GM21619 (cell line): ENCODE results near the gene LYPD6B.
"Not testable (repeated sequence)": the region's sequence is repeated elsewhere in the genome, so short reads cannot be mapped to it uniquely, and the experiment has no call there.

Experiments used
- ATAC-seq: cut with Tn5 transposase; IDR thresholded peaks from one replicate; pipeline ENCODE4 v1.9.1; 2021; ENCODE audit not compliant: unreplicated experiment

The LYPD6B gene

GRCh38 chr2:149188291-149188690 is 149.8 kb downstream of the LYPD6B start:
- no peak for ATAC-seq

DNA sequence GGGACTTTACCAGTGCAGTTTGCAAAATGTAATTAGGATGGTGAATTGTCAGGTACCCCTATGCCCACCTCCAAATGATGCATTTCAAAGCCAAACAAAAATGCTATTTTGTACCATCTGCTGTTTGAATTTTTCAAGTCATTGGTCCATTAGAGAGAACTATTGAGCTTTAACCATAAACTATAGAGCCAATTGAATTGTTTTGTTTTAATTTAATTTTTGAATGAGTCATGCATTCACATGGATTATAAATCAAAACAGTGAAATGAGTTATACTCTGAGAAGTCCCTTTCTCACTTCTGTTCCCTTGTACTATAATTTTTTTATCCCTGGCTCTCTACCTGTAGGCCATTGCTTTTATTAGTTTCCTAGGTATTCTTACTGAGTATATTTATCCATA is 151.3 kb downstream of the LYPD6B start:
- no peak for ATAC-seq

DNA sequence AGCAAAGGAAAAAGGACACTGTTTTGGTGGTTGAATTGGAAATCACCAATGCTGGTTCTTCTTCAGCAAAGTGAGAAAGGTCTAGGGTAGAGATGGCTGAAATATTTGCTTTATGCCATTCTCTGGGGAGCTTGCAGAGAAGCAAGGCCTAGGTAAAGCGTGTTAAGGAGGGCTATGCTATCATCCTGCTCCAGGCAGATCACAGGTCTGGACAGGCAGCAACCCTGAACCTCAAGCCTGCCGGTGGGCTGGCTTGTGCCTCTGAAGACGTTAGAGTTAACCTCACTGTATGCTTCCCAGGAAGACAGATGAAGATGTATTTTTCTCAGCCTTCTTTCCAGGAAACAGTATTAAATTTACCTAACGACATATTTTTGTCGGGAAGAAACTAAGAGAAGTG is 153.4 kb downstream of the LYPD6B start:
- ATAC-seq = no peak

- no peak for ATAC-seq
Measured at GRCh38 chr2:149192427-149192826, 153.9 kb downstream of the LYPD6B start.

DNA sequence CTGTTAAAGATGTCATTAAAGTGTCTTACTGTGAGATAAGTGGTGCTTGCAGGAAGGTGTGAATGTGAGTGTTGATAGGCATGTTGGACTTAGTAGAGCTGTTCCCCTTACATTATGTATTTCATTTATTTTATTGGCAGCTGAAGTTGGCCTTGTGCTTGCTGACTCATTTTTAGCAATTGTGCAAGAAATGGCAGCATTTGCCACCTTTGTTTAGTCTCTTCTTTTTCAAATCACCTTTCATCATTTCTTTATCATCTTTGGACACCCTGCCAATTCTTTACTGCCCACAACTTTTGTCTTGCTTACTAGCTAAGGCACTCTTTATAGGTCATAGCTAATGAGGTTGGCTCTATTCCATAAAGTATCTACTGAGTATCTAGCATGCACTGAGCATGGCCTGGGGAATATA is 161.6 kb downstream of the LYPD6B start:
- ATAC-seq = no peak

DNA sequence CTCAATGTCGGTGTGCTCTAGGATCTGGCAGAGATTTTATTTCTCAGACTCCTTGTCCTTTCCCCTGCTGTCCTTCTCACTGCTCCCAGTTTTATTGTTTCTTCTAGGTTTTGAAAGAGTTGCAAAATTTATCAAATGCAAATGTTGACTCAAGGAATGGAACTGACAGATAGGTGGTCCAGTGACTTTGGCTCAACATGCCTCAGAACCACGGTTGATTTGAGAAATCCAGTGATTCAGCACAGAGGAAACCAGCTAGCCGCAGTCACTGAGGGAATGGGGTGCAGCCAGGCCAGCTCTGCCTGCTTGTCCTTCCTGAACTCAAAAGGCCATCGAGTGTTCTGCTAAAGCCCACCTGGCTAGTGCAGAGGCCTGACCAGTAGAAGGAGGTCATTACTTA is 166.2 kb downstream of the LYPD6B start:
- ATAC-seq = no peak

GRCh38 chr2:149205143-149205542 is 166.6 kb downstream of the LYPD6B start:
- no peak for ATAC-seq

- no peak for ATAC-seq
Measured at GRCh38 chr2:149213764-149214493, 175.4 kb downstream of the LYPD6B start.

DNA sequence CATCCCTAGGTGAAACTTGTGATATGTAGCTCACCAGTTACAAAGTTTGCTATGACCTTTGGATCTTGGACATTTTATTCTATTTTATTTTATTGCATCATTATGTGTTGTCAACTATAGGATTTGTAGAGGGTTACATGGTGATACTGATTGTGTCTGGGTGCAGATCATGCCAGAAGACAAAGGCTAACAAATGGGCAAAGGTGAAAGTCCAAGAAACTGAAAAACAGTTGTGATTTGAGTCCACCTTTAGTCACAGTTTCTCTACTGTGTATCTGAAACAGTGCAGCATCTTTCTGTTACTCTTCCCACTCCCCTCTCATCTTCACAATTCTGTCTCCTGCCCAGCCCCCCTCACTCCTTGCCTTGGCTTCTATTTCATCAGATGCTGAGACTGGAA is 180.0 kb downstream of the LYPD6B start:
- no peak for ATAC-seq

GRCh38 chr2:149219856-149220255 is 181.4 kb downstream of the LYPD6B start:
- no peak for ATAC-seq

DNA sequence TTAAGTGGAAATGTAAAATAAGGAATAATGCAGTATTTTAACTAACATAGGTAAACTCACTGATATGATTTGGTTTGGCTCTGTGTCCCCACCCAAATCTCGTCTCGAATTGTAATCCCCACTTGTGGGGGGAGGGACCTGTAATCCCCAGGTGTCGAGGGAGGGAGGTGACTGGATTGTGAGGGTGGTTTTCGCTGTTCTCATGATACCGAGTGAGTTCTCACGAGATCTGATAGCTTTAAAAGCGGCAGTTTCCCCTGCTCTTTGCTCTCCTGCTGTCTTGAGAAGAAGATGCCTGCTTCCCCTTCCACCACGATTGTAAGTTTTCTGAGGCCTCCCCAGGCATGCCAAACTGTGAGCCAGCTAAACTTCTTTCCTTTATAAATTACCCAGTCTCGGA is 182.5 kb downstream of the LYPD6B start:
- ATAC-seq = no peak

GRCh38 chr2:149221898-149222297 is 183.4 kb downstream of the LYPD6B start:
- ATAC-seq = no peak

GRCh38 chr2:149223472-149224095 is 185.1 kb downstream of the LYPD6B start:
- no peak for ATAC-seq

- no peak for ATAC-seq
Measured at GRCh38 chr2:149224543-149224942, 186.0 kb downstream of the LYPD6B start.

DNA sequence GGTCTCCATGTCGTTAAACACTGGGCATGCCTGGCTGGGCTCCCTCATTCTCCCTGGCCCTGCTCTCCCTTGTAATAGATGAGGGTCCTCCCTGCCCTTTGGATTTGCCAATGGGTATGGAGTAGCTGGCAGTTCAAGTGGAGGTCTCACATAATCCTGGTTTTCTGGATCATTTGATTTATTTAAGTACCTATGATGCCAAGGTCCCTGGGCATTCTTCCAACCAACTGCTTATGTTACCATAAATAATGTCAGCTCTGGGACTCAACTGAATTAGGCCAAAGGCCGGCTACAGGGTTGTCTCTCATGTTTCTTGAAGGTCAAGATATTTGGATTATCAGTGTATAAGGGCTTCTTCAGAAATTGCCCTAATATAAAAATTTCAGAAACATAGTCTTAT is 186.9 kb downstream of the LYPD6B start:
- ATAC-seq = no peak

DNA sequence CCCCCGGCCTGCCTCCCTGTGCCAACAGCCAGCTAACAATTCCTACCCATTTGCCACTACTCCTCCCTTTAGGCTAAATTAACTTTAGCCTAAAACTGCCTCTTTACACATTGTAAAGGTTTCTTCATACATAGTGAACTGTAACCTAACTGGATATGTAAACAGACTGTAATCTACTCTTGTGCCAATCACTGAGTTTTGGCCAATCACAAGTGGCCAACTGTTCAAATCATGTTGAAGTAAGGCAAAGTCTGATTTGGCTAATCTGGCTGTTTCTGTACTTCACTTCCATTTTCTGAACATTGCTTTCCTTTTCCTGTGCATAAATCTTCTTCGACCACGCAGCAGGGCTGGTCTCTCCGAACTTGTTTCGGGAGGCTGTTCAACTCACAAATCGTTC is 188.3 kb downstream of the LYPD6B start:
- no peak for ATAC-seq

- ATAC-seq = no peak
Measured at GRCh38 chr2:149235816-149236375, 197.4 kb downstream of the LYPD6B start.

GRCh38 chr2:149236410-149236809 is 197.9 kb downstream of the LYPD6B start:
- no peak for ATAC-seq

GRCh38 chr2:149246186-149246585 is 207.7 kb downstream of the LYPD6B start:
- no peak for ATAC-seq

DNA sequence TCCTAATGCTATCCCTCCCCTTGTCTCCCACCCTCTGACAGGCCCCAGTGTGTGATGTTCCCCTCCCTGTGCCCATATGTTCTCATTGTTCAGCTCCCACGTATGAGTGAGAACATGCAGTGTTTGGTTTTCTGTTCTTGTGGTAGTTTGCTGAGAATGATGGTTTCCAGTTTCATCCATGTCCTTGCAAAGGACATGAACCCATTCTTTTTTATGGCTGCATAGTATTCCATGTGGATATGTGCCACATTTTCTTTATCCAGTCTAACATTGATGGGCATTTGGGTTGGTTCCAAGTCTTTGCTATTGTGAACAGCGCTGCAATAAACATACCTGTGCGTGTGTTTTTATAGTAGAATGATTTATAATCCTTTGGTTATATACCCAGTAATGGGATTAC is 212.9 kb downstream of the LYPD6B start:
- not testable (repeated sequence) for ATAC-seq

DNA sequence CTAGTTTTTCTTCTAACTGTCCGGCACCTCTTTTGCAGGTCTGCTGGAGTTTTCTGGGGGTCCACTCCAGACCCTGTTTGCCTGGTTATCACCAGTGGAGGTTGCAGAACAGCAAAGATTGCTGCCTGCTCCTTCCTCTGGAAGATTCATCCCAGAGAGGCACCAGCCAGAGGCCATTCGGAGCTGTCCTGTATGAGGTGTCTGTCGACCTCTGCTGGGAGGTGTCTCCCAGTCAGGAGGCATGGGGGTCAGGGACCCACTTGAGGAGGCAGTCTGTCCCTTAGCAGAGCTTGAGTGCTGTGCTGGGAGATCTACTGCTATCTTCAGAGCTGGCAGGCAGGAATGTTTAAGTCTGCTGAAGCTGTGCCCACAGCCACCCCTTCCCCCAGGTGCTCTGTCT is 218.4 kb downstream of the LYPD6B start:
- ATAC-seq = not testable (repeated sequence)

DNA sequence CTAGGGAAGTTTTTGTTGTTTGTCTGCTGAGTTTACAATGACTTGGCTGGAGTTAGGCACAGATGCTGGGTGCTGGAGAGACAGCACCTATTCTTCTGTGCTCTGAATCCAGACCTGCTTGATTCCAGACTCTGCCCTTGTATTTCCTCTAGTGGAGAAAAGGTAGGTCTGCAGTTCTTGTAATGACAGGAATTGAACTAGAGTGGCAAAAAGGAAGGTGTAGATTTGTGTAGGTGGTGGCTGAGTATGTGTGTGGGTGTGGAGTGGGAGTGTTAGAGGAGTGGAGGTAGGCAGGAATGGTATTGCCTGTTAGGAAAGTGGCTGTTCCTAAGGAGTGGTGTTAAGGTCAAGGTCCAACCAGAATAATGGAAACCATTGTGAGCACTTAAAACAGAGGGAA is 220.0 kb downstream of the LYPD6B start:
- ATAC-seq = no peak
